WTC11 (cell line): ENCODE measurements around the gene FAM181B. TPM values are rescaled to one million over a fixed set of nuclear protein-coding genes. Genes with fewer than 3 reads are reported as not detected.

Source experiments
- ATAC-seq: fragments of 200-7000 bp; cut with Tn5 transposase; 2 replicates; pipeline ENCODE4 v1.10.0; 2021; ENCODE audit warnings: mild to moderate bottlenecking, moderate library complexity
- CTCF ChIA-PET: fragments of 300-600 bp; sonication (Branson Sonifier 250); formaldehyde crosslinking; loops from one replicate; lab custom pipeline; 2021; ENCODE audit warnings: antibody characterized with exemption; lab: Charles Lee
- POLR2A ChIA-PET: fragments of 350-600 bp; sonication (Branson Sonifier 250); formaldehyde crosslinking; loops from one replicate; lab custom pipeline; 2021; ENCODE audit warnings: antibody characterized with exemption; lab: Charles Lee
- DNase-seq: peaks from one replicate; pipeline ENCODE4 v3.0.0; 2021; ENCODE audit warnings: low spot score
- H3K27ac Mint-ChIP-seq: 2 replicates; pipeline ENCODE4 v1.8.0; 2021; ENCODE audit warnings: mixed read lengths
- H3K27me3 Mint-ChIP-seq: 2 replicates; pipeline ENCODE4 v1.8.0; 2021; ENCODE audit warnings: low read depth, mild to moderate bottlenecking, moderate library complexity, mixed read lengths
- H3K36me3 Mint-ChIP-seq: 2 replicates; pipeline ENCODE4 v1.8.0; 2021; ENCODE audit warnings: mixed read lengths
- H3K4me1 Mint-ChIP-seq: 2 replicates; pipeline ENCODE4 v1.8.0; 2022; ENCODE audit warnings: mixed read lengths
- H3K4me3 Mint-ChIP-seq: 2 replicates; pipeline ENCODE4 v1.8.0; 2021; ENCODE audit warnings: mild to moderate bottlenecking, moderate library complexity, mixed read lengths
- H3K9me3 Mint-ChIP-seq: 2 replicates; pipeline ENCODE4 v1.8.0; 2021; ENCODE audit warnings: mixed read lengths
- ATF1 ChIP-seq: sonication (generic); formaldehyde crosslinking; IDR thresholded peaks from 2 replicates; pipeline ENCODE4 v1.8.1; 2023; ENCODE audit warnings: mild to moderate bottlenecking, moderate library complexity, missing genetic modification reagents
- EMX1 ChIP-seq: fragments of 250-450 bp; sonication (Bioruptor Pico); IDR thresholded peaks from 2 replicates; pipeline ENCODE4 v1.8.0; 2021; ENCODE audit warnings: mild to moderate bottlenecking
- FOXK1 ChIP-seq: sonication (generic); formaldehyde crosslinking; IDR thresholded peaks from 2 replicates; pipeline ENCODE4 v1.8.0; 2022; ENCODE audit warnings: mild to moderate bottlenecking, moderate library complexity, missing genetic modification reagents
- FOXP1 ChIP-seq: sonication (generic); formaldehyde crosslinking; IDR thresholded peaks from 2 replicates; pipeline ENCODE4 v1.8.0; 2022; ENCODE audit warnings: missing genetic modification reagents, mild to moderate bottlenecking, moderate library complexity, borderline replicate concordance
- HMGA2 ChIP-seq: fragments of 250-450 bp; sonication (Bioruptor Pico); IDR thresholded peaks from 2 replicates; pipeline ENCODE4 v1.4.0; 2021; ENCODE audit warnings: mild to moderate bottlenecking, moderate library complexity
- MYBL2 ChIP-seq: sonication (generic); formaldehyde crosslinking; IDR thresholded peaks from 2 replicates; pipeline ENCODE4 v1.8.1; 2023; ENCODE audit warnings: mild to moderate bottlenecking, moderate library complexity, missing genetic modification reagents
- SMAD4 ChIP-seq: sonication (generic); formaldehyde crosslinking; IDR thresholded peaks from 2 replicates; pipeline ENCODE4 v1.8.0; 2022; ENCODE audit warnings: mild to moderate bottlenecking, missing genetic modification reagents
- SOX15 ChIP-seq: fragments of 250-450 bp; sonication (Bioruptor Pico); IDR thresholded peaks from 2 replicates; pipeline ENCODE4 v1.9.0; 2021; ENCODE audit warnings: mild to moderate bottlenecking
- TEAD1 ChIP-seq: sonication (generic); formaldehyde crosslinking; IDR thresholded peaks from 2 replicates; pipeline ENCODE4 v1.8.0; 2022; ENCODE audit warnings: mild to moderate bottlenecking, missing genetic modification reagents
- ZBTB21 ChIP-seq: sonication (generic); formaldehyde crosslinking; IDR thresholded peaks from 2 replicates; pipeline ENCODE4 v1.8.1; 2023; ENCODE audit warnings: mild to moderate bottlenecking, missing genetic modification reagents, borderline replicate concordance
- ZNF317 ChIP-seq: sonication (generic); formaldehyde crosslinking; IDR thresholded peaks from 2 replicates; pipeline ENCODE4 v1.8.1; 2023; ENCODE audit warnings: low read depth, mild to moderate bottlenecking, moderate library complexity, missing genetic modification reagents, borderline replicate concordance
- ZNF396 ChIP-seq: fragments of 250-450 bp; sonication (Bioruptor Pico); IDR thresholded peaks from 2 replicates; pipeline ENCODE4 v1.8.0; 2021; ENCODE audit warnings: mild to moderate bottlenecking, moderate library complexity, borderline replicate concordance
- total RNA-seq: library from RNA; stranded (reverse); gene quantifications from 3 replicates; pipeline ENCODE4 v1.2.3, GENCODE V29; 2021
- TF ChIP-seq, protein P1 (sequence below): sonication (generic); formaldehyde crosslinking; IDR thresholded peaks from 2 replicates; pipeline ENCODE4 v1.8.0; 2022; ENCODE audit warnings: mild to moderate bottlenecking, missing genetic modification reagents
- TF ChIP-seq, protein P2 (sequence below): fragments of 250-450 bp; sonication (Bioruptor Pico); IDR thresholded peaks from 2 replicates; pipeline ENCODE4 v1.9.0; 2021; ENCODE audit warnings: mild to moderate bottlenecking
- TF ChIP-seq, protein P3 (sequence below): sonication (generic); formaldehyde crosslinking; IDR thresholded peaks from 2 replicates; pipeline ENCODE4 v1.8.1; 2023; ENCODE audit warnings: mild to moderate bottlenecking, missing genetic modification reagents
- TF ChIP-seq, protein P4 (sequence below): fragments of 250-450 bp; sonication (Bioruptor Pico); IDR thresholded peaks from 2 replicates; pipeline ENCODE4 v2.1.2; 2022; ENCODE audit warnings: mild to moderate bottlenecking, moderate library complexity
- TF ChIP-seq, protein P5 (sequence below): sonication (generic); formaldehyde crosslinking; IDR thresholded peaks from 2 replicates; pipeline ENCODE4 v1.8.1; 2022; ENCODE audit warnings: low read depth, missing genetic modification reagents, borderline replicate concordance
- TF ChIP-seq, protein P6 (sequence below): sonication (generic); formaldehyde crosslinking; IDR thresholded peaks from 2 replicates; pipeline ENCODE4 v1.8.0; 2022; ENCODE audit warnings: mild to moderate bottlenecking, missing genetic modification reagents
- TF ChIP-seq, protein P7 (sequence below): sonication (generic); formaldehyde crosslinking; conservative IDR thresholded peaks from 2 replicates; pipeline ENCODE4 v1.8.1; 2023; ENCODE audit warnings: mild to moderate bottlenecking, low read depth, missing genetic modification reagents, moderate library complexity

The FAM181B gene
- total RNA-seq, 1 experiment from 2014 or later, result 1.1 TPM

DNA sequence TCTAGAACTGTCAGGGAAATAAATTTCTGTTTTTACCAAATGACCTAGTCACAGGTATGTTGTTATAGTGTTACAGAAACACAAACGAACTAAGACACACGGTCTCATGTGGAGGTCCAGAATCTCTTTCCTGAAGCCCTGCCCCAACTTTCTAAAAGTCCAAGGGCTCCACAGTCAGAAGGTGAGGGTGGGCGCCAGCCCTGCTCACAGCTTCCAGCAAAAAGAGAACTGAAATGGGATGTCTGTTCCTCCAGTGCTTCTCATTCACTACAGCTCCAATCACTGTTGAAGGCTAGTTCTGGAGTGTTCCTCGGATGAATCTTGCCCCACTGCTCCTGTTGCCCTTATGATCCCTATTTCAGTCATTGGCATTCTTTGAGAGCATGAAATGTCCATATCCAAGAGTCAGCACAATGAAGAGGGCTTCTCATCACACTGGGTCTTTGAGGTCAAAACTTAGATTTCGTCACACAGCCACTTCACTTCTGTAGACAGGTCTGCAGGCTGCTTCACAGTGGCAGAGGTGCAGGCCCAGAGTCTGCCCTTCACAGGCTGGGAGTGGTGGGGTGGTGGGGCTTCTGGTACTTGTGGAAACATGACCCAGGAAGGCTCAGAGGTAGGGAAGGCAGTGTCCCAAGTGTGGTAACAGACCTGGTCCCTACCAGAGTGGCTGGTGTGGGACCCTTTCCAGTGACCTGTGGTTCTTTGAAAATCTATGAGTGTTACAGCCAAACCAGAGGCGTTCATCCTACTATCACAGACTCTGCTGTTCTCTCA is 34.9 kb downstream of the FAM181B start (continued):
- TF ChIP-seq, protein P1, sequence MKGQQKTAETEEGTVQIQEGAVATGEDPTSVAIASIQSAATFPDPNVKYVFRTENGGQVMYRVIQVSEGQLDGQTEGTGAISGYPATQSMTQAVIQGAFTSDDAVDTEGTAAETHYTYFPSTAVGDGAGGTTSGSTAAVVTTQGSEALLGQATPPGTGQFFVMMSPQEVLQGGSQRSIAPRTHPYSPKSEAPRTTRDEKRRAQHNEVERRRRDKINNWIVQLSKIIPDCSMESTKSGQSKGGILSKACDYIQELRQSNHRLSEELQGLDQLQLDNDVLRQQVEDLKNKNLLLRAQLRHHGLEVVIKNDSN (CRISPR knock-in tag), result no peak
- TF ChIP-seq ZNF317 (CRISPR knock-in tag), result no peak
- TF ChIP-seq ZBTB21 (CRISPR knock-in tag), result no peak
- no peak for TF ChIP-seq HMGA2
- TF ChIP-seq, protein P2, sequence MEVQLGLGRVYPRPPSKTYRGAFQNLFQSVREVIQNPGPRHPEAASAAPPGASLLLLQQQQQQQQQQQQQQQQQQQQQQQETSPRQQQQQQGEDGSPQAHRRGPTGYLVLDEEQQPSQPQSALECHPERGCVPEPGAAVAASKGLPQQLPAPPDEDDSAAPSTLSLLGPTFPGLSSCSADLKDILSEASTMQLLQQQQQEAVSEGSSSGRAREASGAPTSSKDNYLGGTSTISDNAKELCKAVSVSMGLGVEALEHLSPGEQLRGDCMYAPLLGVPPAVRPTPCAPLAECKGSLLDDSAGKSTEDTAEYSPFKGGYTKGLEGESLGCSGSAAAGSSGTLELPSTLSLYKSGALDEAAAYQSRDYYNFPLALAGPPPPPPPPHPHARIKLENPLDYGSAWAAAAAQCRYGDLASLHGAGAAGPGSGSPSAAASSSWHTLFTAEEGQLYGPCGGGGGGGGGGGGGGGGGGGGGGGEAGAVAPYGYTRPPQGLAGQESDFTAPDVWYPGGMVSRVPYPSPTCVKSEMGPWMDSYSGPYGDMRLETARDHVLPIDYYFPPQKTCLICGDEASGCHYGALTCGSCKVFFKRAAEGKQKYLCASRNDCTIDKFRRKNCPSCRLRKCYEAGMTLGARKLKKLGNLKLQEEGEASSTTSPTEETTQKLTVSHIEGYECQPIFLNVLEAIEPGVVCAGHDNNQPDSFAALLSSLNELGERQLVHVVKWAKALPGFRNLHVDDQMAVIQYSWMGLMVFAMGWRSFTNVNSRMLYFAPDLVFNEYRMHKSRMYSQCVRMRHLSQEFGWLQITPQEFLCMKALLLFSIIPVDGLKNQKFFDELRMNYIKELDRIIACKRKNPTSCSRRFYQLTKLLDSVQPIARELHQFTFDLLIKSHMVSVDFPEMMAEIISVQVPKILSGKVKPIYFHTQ, result no peak
- no peak for TF ChIP-seq ATF1 (CRISPR knock-in tag)
- no peak for TF ChIP-seq SOX15
- TF ChIP-seq MYBL2 (CRISPR knock-in tag), result no peak
- no peak for TF ChIP-seq TEAD1 (CRISPR knock-in tag)
- TF ChIP-seq, protein P3, sequence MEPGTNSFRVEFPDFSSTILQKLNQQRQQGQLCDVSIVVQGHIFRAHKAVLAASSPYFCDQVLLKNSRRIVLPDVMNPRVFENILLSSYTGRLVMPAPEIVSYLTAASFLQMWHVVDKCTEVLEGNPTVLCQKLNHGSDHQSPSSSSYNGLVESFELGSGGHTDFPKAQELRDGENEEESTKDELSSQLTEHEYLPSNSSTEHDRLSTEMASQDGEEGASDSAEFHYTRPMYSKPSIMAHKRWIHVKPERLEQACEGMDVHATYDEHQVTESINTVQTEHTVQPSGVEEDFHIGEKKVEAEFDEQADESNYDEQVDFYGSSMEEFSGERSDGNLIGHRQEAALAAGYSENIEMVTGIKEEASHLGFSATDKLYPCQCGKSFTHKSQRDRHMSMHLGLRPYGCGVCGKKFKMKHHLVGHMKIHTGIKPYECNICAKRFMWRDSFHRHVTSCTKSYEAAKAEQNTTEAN (CRISPR knock-in tag), result no peak

DNA sequence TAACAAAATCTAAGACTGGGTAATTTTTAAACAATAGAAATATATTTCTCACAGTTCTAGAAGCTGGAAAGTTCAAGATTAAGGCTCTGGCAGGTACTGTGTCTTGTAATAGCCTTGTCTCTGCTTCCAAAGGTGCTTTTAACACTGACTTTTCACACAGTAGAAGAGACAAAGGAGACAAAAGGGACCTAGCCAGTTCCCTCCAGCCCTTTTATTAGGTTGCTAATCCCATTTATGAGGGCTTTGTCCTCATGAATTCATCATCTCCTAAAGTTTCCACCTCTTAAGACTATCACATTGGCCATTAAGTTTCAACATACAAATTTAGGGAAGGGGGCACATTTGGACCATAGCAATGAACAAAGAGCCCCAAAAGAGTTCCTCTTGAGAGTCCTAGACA is 40.7 kb downstream of the FAM181B start:
- Mint-ChIP-seq H3K4me3 (no peak overlapping the region), H3K4me1 (peaks cover 11% of the 10 kb centered on the region), H3K27ac (no peak overlapping the region), H3K36me3 (no peaks in the 10 kb centered on the region), H3K9me3 (no peaks in the 10 kb centered on the region), H3K27me3 (no peaks in the 10 kb centered on the region)
- POLR2A ChIA-PET, result no interaction called here
- ATAC-seq (no peak), DNase-seq (no peak)
- CTCF ChIA-PET, result no interaction called here
- TF ChIP-seq, protein P4, sequence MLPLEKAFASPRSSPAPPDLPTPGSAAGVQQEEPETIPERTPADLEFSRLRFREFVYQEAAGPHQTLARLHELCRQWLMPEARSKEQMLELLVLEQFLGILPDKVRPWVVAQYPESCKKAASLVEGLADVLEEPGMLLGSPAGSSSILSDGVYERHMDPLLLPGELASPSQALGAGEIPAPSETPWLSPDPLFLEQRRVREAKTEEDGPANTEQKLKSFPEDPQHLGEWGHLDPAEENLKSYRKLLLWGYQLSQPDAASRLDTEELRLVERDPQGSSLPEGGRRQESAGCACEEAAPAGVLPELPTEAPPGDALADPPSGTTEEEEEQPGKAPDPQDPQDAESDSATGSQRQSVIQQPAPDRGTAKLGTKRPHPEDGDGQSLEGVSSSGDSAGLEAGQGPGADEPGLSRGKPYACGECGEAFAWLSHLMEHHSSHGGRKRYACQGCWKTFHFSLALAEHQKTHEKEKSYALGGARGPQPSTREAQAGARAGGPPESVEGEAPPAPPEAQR, result no peak
- TF ChIP-seq ZNF396 (CRISPR knock-in tag) (no peak), SMAD4 (no peak), ZBTB21 (CRISPR knock-in tag) (no peak), FOXK1 (CRISPR knock-in tag) (no peak), FOXP1 (CRISPR knock-in tag) (no peak), EMX1 (no peak)
- TF ChIP-seq, protein P5, sequence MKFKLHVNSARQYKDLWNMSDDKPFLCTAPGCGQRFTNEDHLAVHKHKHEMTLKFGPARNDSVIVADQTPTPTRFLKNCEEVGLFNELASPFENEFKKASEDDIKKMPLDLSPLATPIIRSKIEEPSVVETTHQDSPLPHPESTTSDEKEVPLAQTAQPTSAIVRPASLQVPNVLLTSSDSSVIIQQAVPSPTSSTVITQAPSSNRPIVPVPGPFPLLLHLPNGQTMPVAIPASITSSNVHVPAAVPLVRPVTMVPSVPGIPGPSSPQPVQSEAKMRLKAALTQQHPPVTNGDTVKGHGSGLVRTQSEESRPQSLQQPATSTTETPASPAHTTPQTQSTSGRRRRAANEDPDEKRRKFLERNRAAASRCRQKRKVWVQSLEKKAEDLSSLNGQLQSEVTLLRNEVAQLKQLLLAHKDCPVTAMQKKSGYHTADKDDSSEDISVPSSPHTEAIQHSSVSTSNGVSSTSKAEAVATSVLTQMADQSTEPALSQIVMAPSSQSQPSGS (CRISPR knock-in tag), result no peak
- TF ChIP-seq, protein P6, sequence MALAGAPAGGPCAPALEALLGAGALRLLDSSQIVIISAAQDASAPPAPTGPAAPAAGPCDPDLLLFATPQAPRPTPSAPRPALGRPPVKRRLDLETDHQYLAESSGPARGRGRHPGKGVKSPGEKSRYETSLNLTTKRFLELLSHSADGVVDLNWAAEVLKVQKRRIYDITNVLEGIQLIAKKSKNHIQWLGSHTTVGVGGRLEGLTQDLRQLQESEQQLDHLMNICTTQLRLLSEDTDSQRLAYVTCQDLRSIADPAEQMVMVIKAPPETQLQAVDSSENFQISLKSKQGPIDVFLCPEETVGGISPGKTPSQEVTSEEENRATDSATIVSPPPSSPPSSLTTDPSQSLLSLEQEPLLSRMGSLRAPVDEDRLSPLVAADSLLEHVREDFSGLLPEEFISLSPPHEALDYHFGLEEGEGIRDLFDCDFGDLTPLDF (CRISPR knock-in tag), result no peak
- TF ChIP-seq, protein P7, sequence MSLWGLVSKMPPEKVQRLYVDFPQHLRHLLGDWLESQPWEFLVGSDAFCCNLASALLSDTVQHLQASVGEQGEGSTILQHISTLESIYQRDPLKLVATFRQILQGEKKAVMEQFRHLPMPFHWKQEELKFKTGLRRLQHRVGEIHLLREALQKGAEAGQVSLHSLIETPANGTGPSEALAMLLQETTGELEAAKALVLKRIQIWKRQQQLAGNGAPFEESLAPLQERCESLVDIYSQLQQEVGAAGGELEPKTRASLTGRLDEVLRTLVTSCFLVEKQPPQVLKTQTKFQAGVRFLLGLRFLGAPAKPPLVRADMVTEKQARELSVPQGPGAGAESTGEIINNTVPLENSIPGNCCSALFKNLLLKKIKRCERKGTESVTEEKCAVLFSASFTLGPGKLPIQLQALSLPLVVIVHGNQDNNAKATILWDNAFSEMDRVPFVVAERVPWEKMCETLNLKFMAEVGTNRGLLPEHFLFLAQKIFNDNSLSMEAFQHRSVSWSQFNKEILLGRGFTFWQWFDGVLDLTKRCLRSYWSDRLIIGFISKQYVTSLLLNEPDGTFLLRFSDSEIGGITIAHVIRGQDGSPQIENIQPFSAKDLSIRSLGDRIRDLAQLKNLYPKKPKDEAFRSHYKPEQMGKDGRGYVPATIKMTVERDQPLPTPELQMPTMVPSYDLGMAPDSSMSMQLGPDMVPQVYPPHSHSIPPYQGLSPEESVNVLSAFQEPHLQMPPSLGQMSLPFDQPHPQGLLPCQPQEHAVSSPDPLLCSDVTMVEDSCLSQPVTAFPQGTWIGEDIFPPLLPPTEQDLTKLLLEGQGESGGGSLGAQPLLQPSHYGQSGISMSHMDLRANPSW (CRISPR knock-in tag), result no peak
